ENCODE measurements around the gene MAP3K8. TPM values are rescaled to one million over a fixed set of nuclear protein-coding genes. Genes with fewer than 3 reads are reported as not detected.
A peak's percentile ranks its signal among the peaks of the same experiment; 100 is the strongest.

The MAP3K8 gene
- total and polyA plus RNA-seq, 10 of the 15 experiments (the other 5 are each of a cell fraction or from before 2014, with no cell fraction given), result 25.5 to 115 (median 40.2) TPM

DNA sequence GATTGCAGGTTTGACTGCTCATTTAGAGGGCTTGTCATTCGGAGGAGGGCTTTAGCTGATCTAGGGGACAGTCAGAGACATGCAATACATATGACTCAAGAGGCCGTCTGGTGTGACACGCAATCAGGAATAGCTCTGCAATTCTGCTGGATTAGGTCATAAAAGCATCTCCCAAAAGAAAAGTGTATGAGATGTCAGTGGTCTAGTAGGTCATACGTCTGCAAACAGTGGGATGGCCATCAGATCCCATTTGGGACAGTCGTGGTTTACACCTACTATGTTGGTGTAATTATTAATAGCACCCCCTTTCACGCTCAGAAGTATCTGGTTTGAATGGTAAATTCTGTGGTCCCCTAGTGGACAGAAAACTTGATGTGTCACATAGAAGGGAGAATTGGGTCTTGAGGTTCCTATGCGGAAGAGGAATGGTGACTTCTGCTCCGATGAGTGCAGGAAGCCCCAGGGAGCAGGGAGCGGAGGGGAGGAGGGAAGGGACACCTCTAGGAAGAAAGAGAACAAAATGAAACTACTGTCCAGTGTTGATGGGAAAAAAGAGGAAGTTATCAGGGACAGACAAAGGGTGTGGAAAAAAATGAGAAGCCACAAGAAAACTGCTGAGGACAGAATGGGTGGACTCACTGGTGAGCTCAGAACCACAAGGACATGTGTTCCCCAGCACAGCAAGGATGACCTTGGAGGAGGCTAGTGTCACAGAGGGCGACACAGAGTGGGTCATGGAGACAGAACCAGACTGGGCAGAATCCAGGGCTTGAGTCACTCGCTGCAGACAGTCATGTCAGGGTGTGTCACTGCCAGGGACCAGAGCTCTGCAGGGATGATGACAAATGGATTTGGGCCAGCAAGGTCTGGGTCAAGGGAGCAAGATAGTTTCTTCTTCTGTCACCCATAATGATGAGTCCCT lies 59.9 kb downstream of the MAP3K8 start (continued):
- no peak for TF ChIP-seq NFYA (IDR thresholded peaks at IDR 0.05; ENCODE audit: borderline replicate concordance, low read depth, low read length)
- peak; percentile 60 for TF ChIP-seq MEF2B (IDR thresholded peaks at IDR 0.05; ENCODE audit: partially characterized antibody, poor library complexity, severe bottlenecking)
- no peak for TF ChIP-seq BMI1 (IDR thresholded peaks at IDR 0.05; ENCODE audit: borderline replicate concordance)
- TF ChIP-seq ZSCAN29 (IDR thresholded peaks at IDR 0.05), result no peak
- TF ChIP-seq, protein P1, sequence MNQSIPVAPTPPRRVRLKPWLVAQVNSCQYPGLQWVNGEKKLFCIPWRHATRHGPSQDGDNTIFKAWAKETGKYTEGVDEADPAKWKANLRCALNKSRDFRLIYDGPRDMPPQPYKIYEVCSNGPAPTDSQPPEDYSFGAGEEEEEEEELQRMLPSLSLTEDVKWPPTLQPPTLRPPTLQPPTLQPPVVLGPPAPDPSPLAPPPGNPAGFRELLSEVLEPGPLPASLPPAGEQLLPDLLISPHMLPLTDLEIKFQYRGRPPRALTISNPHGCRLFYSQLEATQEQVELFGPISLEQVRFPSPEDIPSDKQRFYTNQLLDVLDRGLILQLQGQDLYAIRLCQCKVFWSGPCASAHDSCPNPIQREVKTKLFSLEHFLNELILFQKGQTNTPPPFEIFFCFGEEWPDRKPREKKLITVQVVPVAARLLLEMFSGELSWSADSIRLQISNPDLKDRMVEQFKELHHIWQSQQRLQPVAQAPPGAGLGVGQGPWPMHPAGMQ (IDR thresholded peaks at IDR 0.05; ENCODE audit: borderline replicate concordance), result peak; percentile 30; the same call in 1 of the 2 replicates
- no peak for TF ChIP-seq NR2C1 (IDR thresholded peaks at IDR 0.05)
- TF ChIP-seq POU2F2 (IDR thresholded peaks at IDR 0.05; ENCODE audit: borderline replicate concordance, low read depth, low read length), result no peak
- TF ChIP-seq RB1 (IDR thresholded peaks at IDR 0.05; ENCODE audit: borderline replicate concordance), result no peak; the same call in 1 of the 2 replicates
- TF ChIP-seq, protein P2, sequence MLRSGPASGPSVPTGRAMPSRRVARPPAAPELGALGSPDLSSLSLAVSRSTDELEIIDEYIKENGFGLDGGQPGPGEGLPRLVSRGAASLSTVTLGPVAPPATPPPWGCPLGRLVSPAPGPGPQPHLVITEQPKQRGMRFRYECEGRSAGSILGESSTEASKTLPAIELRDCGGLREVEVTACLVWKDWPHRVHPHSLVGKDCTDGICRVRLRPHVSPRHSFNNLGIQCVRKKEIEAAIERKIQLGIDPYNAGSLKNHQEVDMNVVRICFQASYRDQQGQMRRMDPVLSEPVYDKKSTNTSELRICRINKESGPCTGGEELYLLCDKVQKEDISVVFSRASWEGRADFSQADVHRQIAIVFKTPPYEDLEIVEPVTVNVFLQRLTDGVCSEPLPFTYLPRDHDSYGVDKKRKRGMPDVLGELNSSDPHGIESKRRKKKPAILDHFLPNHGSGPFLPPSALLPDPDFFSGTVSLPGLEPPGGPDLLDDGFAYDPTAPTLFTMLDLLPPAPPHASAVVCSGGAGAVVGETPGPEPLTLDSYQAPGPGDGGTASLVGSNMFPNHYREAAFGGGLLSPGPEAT (IDR thresholded peaks at IDR 0.05; ENCODE audit: low read depth), result peak; percentile 87
- TF ChIP-seq JUNB (IDR thresholded peaks at IDR 0.05), result no peak
- TF ChIP-seq NR2F1 (conservative IDR thresholded peaks at IDR 0.05), result peak; percentile 43
- TF ChIP-seq KLF5 (IDR thresholded peaks at IDR 0.05; ENCODE audit: partially characterized antibody), result no peak
- peak in 1 of 2 experiments; percentile 43; a peak in 2 of 4 replicates for TF ChIP-seq BHLHE40 (IDR thresholded peaks at IDR 0.05; ENCODE audit: borderline replicate concordance in 1 of 2, low read depth in 2 of 2, low read length in 1 of 2)
- no peak for TF ChIP-seq EZH2 (IDR thresholded peaks at IDR 0.05; ENCODE audit: borderline replicate concordance, control insufficient read depth, low read depth, low read length)
- no peak for TF ChIP-seq POLR2A (IDR thresholded peaks at IDR 0.05; ENCODE audit: low read depth, low read length)
- TF ChIP-seq EGR1 (IDR thresholded peaks at IDR 0.05; ENCODE audit: borderline replicate concordance in 1 of 2, low read depth in 2 of 2, low read length in 2 of 2), result no peak
- TF ChIP-seq NFXL1 (IDR thresholded peaks at IDR 0.05; ENCODE audit: borderline replicate concordance), result no peak
- TF ChIP-seq MXI1 (IDR thresholded peaks at IDR 0.05; ENCODE audit: low read depth, low read length), result peak; percentile 61
- peak; percentile 35 to 80; a peak in 1 of 4 replicates for TF ChIP-seq EP300 (IDR thresholded peaks at IDR 0.05; ENCODE audit: borderline replicate concordance in 1 of 2, control insufficient read depth in 1 of 2, low read depth in 2 of 2, low read length in 2 of 2)
- no peak; the same call in 1 of the 2 replicates for TF ChIP-seq POLR2AphosphoS5 (IDR thresholded peaks at IDR 0.05; ENCODE audit: low read length)
- TF ChIP-seq, protein P3, sequence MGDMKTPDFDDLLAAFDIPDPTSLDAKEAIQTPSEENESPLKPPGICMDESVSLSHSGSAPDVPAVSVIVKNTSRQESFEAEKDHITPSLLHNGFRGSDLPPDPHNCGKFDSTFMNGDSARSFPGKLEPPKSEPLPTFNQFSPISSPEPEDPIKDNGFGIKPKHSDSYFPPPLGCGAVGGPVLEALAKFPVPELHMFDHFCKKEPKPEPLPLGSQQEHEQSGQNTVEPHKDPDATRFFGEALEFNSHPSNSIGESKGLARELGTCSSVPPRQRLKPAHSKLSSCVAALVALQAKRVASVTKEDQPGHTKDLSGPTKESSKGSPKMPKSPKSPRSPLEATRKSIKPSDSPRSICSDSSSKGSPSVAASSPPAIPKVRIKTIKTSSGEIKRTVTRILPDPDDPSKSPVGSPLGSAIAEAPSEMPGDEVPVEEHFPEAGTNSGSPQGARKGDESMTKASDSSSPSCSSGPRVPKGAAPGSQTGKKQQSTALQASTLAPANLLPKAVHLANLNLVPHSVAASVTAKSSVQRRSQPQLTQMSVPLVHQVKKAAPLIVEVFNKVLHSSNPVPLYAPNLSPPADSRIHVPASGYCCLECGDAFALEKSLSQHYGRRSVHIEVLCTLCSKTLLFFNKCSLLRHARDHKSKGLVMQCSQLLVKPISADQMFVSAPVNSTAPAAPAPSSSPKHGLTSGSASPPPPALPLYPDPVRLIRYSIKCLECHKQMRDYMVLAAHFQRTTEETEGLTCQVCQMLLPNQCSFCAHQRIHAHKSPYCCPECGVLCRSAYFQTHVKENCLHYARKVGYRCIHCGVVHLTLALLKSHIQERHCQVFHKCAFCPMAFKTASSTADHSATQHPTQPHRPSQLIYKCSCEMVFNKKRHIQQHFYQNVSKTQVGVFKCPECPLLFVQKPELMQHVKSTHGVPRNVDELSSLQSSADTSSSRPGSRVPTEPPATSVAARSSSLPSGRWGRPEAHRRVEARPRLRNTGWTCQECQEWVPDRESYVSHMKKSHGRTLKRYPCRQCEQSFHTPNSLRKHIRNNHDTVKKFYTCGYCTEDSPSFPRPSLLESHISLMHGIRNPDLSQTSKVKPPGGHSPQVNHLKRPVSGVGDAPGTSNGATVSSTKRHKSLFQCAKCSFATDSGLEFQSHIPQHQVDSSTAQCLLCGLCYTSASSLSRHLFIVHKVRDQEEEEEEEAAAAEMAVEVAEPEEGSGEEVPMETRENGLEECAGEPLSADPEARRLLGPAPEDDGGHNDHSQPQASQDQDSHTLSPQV (IDR thresholded peaks at IDR 0.05), result no peak
- TF ChIP-seq STAT3 (IDR thresholded peaks at IDR 0.05; ENCODE audit: low read depth, low read length), result no peak
